NCI-H2107 treated with DMSO at 0.1 percent for 48 hours (cell line): ENCODE measurements around the gene TCF3.

Experiments
- DNase-seq: peaks from one replicate; lab custom pipeline; 2025; ENCODE audit not compliant: unreplicated experiment; lab: John Stamatoyannopoulos, UW

Gene TCF3

DNA sequence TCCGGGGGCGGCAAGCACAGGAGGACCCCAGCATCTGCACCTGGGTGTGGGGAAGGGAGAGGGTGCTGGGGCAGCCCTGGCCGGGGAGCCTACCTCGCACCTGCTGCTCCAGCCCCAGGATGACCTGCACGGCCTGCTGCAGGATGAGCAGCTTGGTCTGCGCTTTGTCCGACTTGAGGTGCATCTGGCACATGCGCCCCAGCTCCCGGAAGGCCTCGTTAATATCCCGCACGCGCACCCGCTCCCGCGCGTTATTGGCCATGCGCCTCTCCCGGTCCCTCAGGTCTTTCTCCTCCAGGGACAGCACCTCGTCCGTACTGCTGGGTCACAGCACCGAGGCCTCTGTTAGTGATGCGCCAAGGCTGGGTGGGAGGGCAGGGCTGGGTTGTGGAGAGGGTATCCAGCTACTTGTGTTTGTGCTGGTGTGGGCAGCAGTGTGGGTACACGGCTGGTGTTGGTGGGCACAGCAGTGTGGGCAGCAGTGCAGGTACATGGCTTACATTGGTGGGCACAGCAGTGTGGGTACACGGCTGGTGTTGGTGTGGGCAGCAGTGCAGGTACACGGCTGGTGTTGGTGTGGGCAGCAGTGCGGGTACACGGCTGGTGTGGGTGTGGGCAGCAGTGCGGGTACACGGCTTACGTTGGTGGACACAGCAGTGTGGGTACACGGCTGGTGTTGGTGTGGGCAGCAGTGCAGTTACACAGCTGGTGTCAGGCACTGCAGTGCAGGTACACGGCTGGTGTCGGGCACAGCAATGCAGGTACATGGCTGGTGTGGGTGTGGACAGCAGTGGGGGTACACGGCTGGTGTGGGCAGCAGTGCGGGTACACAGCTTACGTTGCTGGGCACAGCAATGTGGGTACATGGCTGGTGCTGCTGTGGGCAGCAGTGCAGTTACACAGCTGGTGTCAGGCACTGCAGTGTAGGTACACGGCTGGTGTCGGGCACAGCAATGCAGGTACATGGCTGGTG lies 40.0 kb downstream of the TCF3 start:
- DNase-seq, result no peak

- DNase-seq, result no peak
Observed at GRCh38 chr19:1611353-1611752, 41.1 kb downstream of the TCF3 start.

DNA sequence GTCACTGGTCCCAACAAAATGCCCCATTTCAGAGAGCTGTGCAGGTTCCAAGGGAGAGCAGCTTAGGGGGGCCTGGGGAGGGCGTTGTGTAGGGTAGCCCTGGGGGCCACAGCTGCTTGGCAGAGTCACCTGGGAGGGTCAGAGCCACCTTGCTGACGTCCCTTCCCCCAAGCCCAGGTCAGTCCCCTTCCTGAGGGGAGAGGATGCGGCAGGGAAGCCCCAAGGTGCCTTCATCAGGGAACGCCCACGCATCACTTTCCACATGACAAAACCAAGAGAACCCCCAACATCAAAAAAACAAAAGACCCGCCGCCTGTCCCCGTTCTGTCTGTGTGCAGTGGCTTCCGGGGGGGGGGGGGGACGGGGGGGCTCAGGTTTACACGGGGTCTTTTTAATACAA lies 41.8 kb downstream of the TCF3 start:
- no peak for DNase-seq

DNA sequence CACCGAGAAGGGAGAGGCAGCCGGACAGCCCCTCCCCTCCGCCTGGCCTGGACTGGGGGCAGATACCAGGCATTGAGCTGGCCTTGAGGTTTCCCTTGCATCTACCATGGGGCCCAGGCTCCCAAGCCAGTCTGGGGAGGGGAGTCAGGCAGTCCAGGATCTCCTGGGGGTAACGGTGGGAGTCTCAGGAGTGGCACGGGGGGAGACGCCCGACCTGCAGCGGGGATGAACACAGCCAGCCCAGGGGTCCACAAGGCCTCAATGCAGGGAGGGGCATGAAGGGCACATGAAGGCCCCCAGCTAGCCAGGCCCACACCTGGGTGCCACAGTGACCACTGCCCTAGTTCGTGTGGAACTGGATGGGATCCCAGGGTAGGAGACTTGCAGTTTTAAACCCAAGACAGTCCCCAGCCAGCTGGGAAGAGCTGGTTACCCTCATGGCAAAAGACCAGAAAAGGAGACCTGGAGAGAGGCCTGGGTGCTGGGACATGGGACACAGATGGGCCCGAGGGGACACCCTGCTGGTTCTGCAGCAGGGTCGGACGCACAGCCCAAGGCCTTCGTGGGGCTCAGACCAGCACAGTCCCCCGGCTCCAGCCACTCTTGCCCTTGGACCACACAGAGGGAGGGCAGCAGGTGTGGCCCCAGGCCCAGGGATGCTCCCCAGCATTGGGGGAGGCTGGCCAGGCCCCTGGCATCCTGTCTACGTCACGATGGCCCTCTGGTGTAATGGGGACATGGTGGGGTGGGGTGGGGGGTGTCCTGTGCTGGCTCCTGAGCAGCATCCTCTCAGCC lies 42.5 kb downstream of the TCF3 start:
- DNase-seq, result no peak

DNA sequence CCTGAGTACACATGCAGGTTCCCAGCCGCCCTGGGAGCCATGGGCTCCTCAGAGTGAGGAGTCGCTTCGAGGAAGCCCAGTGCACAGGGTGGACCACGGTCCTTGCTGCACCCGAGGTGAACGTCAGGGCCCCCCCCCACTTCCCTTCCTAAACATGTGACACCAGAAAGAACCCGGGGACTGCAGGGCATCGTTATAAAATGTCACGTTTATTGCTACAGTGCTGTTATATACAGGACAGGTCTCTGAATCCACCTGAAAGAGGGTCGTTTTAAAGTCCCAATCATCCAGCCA lies 43.4 kb downstream of the TCF3 start:
- DNase-seq, result no peak

GRCh38 chr19:1608359-1609102 lies 43.9 kb downstream of the TCF3 start:
- no peak for DNase-seq

GRCh38 chr19:1606138-1606651 lies 46.2 kb downstream of the TCF3 start:
- DNase-seq, result no peak

DNA sequence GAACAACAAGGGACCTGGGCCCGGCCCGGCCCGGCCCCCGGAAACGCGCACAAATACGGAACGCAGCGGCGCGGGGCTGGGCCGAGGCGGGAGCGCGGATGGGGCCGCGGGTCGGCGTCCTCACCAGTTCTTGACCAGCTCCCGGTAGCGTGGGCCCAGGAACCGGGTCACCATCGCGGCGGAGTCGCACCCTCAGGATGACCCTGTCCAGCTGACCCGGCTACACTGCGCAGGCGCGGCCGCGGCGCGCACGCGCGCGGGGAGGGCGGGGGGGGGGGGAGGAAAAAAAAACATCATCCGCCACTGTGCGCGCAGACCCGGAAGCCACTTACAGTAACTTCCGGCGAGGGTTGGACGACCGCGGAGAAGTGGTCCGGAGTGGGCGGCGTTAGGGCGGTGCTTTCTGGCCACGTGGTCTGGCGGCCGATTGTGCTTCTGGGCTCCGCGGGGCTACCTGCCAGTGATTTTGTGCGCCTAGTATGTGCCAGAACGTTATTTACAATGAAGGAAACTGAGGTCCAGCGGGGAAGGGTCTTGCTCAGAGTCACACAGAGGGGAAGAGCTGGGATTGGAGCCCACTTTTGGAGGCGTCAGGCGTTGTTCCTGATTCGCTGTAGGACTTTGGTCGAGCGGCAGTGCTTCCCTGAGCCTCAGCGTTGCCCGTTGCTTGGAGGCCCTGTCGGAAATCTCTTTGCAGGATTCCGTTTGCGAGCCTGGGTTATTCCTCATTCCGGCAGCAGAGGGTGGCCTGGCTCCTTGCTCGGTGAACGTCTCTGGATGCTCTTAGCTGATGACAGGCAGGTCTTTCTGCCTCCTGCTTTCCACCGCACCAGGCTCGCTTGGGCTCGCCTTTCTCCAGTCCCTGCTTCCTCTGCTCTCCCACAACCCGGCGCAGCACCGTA lies 46.9 kb downstream of the TCF3 start, which contains the start of gene UQCR11:
Gene UQCR11, minus strand, starts transcription at position 227 of the 902 bp plus-strand sequence. Its CDS starts 53 bp downstream, at position 174.
- DNase-seq, result peak; percentile 92

DNA sequence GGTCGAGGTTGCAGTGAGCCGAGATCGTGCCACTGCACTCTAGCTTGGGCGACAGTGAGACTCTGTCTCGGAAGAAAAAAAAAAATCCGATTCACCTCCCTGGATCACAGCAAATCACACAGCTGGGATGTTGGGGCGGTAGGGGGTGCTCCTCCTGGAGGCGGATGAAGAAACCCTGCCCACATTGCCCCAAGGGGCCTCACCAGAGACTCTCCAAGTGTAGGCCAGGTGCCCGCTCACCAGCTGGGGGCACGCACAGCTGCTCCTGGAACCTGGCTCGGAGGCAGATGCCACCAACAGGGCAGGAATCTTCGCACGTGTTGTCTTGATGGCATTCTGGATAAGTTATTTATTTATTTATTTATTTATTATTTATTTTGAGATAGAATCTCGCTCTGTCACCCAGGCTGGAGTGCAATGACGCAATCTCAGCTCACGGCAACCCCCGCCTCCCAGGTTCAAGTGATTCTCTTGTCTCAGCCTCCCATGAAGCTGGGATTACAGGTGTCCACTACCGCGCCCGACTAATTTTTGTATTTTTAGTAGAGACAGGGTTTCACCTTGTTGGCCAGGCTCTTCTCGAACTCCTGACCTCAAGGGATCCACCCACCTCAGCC lies 50.2 kb downstream of the TCF3 start:
- no peak for DNase-seq

DNA sequence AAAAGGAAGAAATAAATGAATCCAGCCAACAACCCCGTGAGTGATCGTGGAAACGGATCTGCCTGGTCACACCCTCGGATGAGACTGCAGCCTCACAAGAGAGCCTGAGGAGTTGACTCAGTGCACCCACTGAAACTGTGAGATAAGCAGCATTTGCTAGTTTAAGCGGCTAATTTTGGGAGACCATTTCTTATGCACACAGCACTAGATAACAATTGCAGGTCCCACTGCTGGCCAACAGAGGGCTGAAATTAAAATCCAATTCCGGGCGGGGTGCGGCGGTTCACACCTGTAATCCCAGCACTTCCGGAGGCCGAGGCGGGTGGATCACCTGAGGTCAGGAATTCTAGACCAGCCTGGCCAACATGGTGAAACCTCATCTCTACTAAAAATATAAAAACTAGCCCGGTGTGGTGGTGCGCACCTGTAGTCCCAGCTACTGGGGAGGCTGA lies 50.8 kb downstream of the TCF3 start:
- no peak for DNase-seq

DNA sequence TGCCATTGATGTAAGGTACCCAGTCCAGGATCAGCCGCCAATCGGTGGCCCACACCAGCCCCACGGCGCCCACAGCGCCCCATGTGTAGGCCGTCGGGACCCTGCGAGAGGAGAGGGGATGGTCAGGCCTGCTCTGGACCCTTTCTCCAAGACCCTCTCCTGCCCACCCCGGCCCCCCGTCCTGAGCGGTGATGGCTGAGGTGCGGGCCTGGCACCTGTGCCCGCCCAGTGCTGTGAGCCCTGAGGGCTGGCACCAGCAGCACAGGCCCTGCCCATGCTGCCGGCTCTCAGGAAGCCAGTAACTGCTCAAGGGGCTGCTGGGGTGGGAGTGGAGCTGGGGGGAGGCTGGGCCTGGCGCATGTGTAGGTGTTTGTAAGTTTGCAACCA lies 53.0 kb downstream of the TCF3 start:
- no peak for DNase-seq

GRCh38 chr19:1598777-1599459 lies 53.5 kb downstream of the TCF3 start:
- no peak for DNase-seq

GRCh38 chr19:1593501-1593772 lies 59.0 kb downstream of the TCF3 start:
- DNase-seq, result no peak

GRCh38 chr19:1592755-1593500 lies 59.5 kb downstream of the TCF3 start, which contains the start of gene MBD3:
Gene MBD3 (minus strand): TSS chr19:1592865. CDS start chr19:1592631, 234 bp downstream.
- DNase-seq, result peak; percentile 70

DNA sequence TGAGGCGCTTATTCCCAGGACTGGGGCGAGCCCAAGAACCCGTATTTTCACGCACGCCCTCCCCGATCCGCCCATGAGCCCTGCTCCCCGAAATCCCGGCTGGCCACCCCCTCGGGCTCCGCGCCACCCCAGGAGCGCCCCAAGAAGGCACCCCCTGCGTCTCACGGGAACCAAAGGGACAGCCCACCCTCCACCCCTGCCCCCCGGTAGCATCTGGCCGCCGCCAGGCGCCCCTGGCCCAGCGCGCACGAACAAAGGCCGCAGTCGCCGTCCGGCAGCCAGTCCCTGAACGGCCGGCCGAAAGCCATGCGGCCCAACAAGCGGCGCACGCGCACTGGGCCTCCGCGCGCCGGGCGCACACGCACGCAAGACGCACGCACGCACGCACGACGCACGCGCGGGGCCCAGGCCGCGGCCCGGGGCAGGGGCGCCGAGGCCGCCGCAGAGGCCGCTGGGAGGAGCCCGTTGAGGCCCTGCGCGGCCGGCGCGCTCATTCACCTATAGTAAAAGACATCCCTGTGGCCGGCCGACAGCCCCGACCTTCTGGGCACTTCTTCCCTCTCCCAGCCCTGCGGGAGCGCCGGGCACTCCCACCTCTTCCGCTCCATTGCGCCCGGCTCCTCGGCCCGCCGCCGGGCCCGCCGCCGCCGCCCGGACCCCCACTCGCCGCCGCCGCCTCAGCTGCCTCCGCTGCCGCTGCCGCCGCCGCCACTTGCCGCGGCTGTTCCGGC lies 60.2 kb downstream of the TCF3 start:
- peak; percentile 24 for DNase-seq

DNA sequence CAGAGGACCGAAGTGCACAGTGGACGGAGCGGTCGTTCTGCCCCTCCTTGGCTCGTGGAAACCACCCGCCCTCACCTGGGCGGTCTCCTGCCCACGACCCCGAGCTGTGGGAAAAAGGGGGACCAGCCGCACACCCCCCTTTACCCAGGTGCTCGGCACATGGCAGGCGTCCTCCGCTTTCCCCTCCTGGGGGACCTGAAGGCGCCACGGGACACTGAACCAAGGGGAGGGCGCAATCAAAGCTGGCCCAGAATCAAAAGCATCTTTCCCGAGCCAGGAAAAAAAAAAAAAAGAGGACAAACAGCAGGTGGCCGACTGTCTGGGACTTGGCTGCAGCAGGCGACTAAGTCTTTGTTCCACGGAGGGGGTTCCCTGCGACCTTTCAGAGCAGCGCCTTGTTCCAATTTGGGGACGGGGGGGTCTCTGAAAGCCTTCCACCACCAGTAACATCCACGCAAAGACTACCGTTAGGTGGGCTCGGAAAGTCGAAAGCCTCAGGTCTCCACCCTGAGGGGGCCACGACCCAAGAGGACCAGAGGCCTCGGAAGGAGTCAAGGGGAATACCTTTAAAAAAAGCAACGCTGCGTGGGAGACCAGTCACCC lies 60.9 kb downstream of the TCF3 start:
- no peak for DNase-seq

DNA sequence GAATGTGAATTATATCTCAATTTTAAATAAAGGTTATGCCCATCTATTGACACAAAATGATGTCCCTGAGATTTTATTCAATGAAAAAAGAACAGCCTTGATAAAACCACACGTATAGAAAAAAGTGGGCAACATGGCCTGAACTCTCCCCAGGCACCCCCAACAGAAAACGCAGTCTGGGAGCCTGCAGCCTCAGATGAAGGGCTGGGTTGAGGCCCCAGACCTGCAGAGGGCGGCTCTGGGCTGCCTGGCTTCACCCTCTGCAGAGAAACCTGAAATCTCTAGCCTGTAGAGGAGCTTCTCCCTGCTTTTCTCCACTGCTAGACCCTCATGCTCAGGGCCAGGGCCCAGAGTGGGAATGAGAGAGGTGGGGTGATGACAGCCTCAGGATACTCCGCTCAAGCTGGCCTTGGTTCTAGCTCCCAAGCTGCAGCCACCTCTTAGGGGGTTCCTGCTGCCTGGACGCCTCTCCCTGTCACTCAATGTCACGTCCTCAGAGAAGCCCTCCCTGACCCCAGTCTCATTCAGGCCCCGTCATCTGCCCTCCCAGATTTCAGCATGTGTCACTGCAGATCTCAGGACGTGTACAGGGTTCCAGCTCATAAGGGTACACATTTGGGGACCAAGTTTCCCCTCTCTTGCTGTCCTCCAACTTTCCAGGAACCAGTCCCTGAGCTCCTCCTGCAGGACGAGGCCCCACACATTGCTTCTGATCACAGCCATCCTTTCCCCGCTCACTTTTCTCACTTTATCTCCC lies 61.6 kb downstream of the TCF3 start:
- DNase-seq, result no peak
